Measurements from ENCODE around the gene TFDP2.
A peak's percentile ranks its signal among the peaks of the same experiment; 100 is the strongest.
"Not testable (repeated sequence)": the region's sequence is repeated elsewhere in the genome, so short reads cannot be mapped to it uniquely, and the experiment has no call there.

TFDP2 gene

GRCh38 chr3:142013326-142013980 lies 135.9 kb downstream of the TFDP2 start:
- no peak for DNase-seq

- no peak for DNase-seq
These were observed 140.3 kb downstream of the TFDP2 start for GRCh38 chr3:142009029-142009428.

GRCh38 chr3:142007710-142008399 lies 141.5 kb downstream of the TFDP2 start:
- no peak for DNase-seq

GRCh38 chr3:142004957-142005356 lies 144.4 kb downstream of the TFDP2 start:
- not testable (repeated sequence) for DNase-seq

- no peak for DNase-seq
These were observed 145.3 kb downstream of the TFDP2 start for GRCh38 chr3:142004025-142004424.

GRCh38 chr3:142003291-142003690 lies 146.1 kb downstream of the TFDP2 start:
- no peak for DNase-seq

GRCh38 chr3:142000325-142000870 lies 148.9 kb downstream of the TFDP2 start:
- DNase-seq: no peak

- DNase-seq: no peak
These were observed 150.6 kb downstream of the TFDP2 start for GRCh38 chr3:141998669-141999290.

- no peak for DNase-seq
These were observed 152.9 kb downstream of the TFDP2 start for GRCh38 chr3:141996437-141996836.

GRCh38 chr3:141994856-141995255 lies 154.5 kb downstream of the TFDP2 start:
- no peak for DNase-seq

GRCh38 chr3:141992512-141992911 lies 156.8 kb downstream of the TFDP2 start:
- DNase-seq: no peak

- peak; percentile 41 for DNase-seq
These were observed 162.7 kb downstream of the TFDP2 start for GRCh38 chr3:141986548-141987107.

- no peak for DNase-seq
These were observed 168.3 kb downstream of the TFDP2 start for GRCh38 chr3:141981084-141981483.

- peak; percentile 6 for DNase-seq
These were observed 170.2 kb downstream of the TFDP2 start for GRCh38 chr3:141979050-141979671.

- DNase-seq: not testable (repeated sequence)
These were observed 174.6 kb downstream of the TFDP2 start for GRCh38 chr3:141974777-141975176.

- no peak for DNase-seq
These were observed 176.9 kb downstream of the TFDP2 start for GRCh38 chr3:141972399-141972798.

GRCh38 chr3:141971571-141971970 lies 177.8 kb downstream of the TFDP2 start:
- DNase-seq: no peak

- no peak for DNase-seq
These were observed 179.6 kb downstream of the TFDP2 start for GRCh38 chr3:141969711-141970110.

GRCh38 chr3:141965471-141965870 lies 183.9 kb downstream of the TFDP2 start:
- no peak for DNase-seq

- DNase-seq: no peak
These were observed 186.0 kb downstream of the TFDP2 start for GRCh38 chr3:141963301-141963700.

- DNase-seq: no peak
These were observed 188.6 kb downstream of the TFDP2 start for GRCh38 chr3:141960731-141961130.

- DNase-seq: no peak
These were observed 189.5 kb downstream of the TFDP2 start for GRCh38 chr3:141959589-141960554.

Measured in activated CD4-positive, alpha-beta T cell treated with anti-CD3 and anti-CD28 coated beads, Interleukin-10, Interleukin-2, amounts not matched to agents 100 ng/mL and 50 ng/mL, durations not matched to agents 16 hours and 8 hours (primary cell).